LNCaP clone FGC (cell line): ENCODE results near the gene UNC13A.

Experiments
- DNase-seq: peaks from one replicate; pipeline ENCODE4 v3.0.0-alpha.2; 2011; ENCODE audit warnings: low read depth
- H3K4me3 ChIP-seq: 2 replicates; pipeline ENCODE4 v1.5.1; 2011; ENCODE audit warnings: mild to moderate bottlenecking, low read depth, low read length, control low read depth
- CTCF ChIP-seq: IDR thresholded peaks from 2 replicates; pipeline ENCODE4 v1.5.1; 2012; ENCODE audit warnings: mild to moderate bottlenecking; ENCODE audit not compliant: control insufficient read depth, insufficient read depth; ENCODE audit errors: extremely low read depth

The UNC13A gene

DNA sequence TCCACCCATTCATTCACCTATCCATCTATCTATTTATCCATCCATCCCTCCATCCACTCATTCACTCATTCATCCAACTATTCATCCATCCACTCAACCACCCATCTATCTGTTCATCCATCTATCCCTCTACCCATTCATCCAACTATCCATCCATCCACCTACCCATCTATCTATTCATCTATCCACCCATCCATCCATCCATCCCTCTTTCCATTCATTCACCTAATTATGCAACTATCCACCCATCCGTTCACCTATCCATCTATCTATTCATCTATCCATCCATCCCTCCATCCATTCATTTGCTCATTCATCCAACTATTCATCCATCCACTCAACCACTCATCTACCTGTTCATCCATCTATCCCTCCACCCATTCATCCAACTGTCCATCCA is 54.5 kb downstream of the UNC13A start:
- H3K4me3 ChIP-seq, result no peak overlapping the region
- DNase-seq, result no peak

GRCh38 chr19:17632577-17632976 is 55.6 kb downstream of the UNC13A start:
- H3K4me3 ChIP-seq, result no peak overlapping the region
- TF ChIP-seq CTCF, result no peak
- no peak for DNase-seq

More for the DNA sequence above, 54.5 kb downstream of the UNC13A start:
- no peak for TF ChIP-seq CTCF

- no peak for TF ChIP-seq CTCF
- DNase-seq, result no peak
- no peak overlapping the region for H3K4me3 ChIP-seq
These were observed 58.4 kb downstream of the UNC13A start for GRCh38 chr19:17629760-17630159.

DNA sequence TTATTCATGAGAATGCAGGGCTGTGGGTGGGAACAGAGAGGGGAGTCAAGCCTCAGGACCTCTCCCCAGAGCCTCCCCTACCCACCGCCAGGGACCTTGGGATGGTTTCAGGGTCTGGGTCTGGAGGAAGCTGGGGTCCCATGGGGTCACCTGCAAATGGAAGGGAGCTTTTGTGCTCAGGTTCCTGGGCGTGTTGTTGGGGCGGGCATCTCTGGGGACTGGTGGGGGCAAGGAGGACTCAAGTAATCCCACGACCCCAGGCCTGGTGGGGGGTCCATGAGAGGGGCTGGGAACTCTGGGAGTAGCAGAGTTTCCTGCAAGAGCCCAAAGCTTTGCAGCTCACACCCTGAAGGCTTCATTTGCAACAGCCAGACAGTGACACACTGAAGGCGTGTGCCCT is 60.2 kb downstream of the UNC13A start:
- no peak overlapping the region for H3K4me3 ChIP-seq
- TF ChIP-seq CTCF, result no peak
- no peak for DNase-seq

GRCh38 chr19:17627161-17627560 is 61.0 kb downstream of the UNC13A start:
- H3K4me3 ChIP-seq, result no peak overlapping the region
- no peak for TF ChIP-seq CTCF
- no peak for DNase-seq

DNA sequence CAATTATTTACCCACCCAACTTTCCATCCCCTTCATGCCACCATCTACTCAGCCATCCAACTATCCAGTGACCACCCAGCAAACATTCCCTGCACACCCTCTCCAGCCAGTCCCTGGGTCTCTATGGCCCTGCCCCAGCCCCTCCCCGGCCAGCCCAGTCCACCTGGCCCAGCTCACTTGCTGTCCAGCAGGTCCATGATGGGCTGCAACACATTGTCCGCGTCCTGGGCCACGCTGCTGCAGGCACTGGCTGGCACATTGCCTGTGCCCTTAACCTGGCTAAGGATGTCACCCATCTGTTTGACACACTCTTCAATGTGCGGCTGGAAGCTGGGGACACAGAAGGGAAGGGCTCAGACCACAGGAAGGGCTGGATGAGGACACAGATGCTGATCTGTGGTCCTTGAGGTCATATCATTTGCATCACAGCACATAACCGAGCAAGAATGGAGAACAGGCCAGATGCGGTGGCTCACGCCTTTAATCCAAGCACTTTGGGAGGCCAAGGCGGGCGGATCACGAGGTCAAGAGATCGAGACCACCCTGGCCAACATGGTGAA is 61.6 kb downstream of the UNC13A start:
- no peak overlapping the region for H3K4me3 ChIP-seq
- DNase-seq, result no peak
- TF ChIP-seq CTCF, result no peak

DNA sequence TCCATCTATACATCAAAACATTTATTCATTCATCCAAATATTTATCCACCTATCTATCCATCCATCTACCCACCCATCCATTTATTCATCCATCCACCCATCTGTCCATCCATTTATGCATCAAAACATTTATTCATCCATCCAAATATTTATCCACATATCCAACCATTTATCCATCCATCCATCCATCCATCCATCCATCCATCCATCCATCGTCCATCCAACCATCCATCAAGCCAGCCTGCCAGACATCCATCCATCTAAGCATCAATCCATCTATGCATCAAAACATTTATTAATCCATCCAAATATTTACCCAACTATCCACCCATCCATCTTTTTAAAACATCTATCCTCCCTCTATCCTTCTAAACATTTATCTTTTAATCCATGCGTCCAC is 62.2 kb downstream of the UNC13A start:
- H3K4me3 ChIP-seq, result no peak overlapping the region
- no peak for TF ChIP-seq CTCF
- no peak for DNase-seq
